GM12873 (cell line): ENCODE measurements around the gene MSRB3.

Experiments
- CTCF ChIP-seq: IDR thresholded peaks from 2 replicates; pipeline ENCODE4 v1.5.1; 2012; ENCODE audit warnings: low read depth, mild to moderate bottlenecking, moderate library complexity, low read length, control low read depth; ENCODE audit not compliant: insufficient read depth; ENCODE audit errors: missing control alignments

Gene MSRB3

GRCh38 chr12:65335981-65336380 is 57.5 kb downstream of the MSRB3 start:
- no peak for TF ChIP-seq CTCF

GRCh38 chr12:65339161-65339560 is 60.7 kb downstream of the MSRB3 start:
- no peak for TF ChIP-seq CTCF

GRCh38 chr12:65343230-65343629 is 64.7 kb downstream of the MSRB3 start:
- TF ChIP-seq CTCF, result no peak

GRCh38 chr12:65343801-65344200 is 65.3 kb downstream of the MSRB3 start:
- TF ChIP-seq CTCF, result no peak

- TF ChIP-seq CTCF, result no peak
Measured at GRCh38 chr12:65355461-65355860, 77.0 kb downstream of the MSRB3 start.

- no peak for TF ChIP-seq CTCF
Measured at GRCh38 chr12:65362234-65363031, 84.0 kb downstream of the MSRB3 start.

- TF ChIP-seq CTCF, result no peak
Measured at GRCh38 chr12:65364046-65364445, 85.6 kb downstream of the MSRB3 start.
